BLaER1 treated with 17β-estradiol and CSF1 and Interleukin-3, amounts not matched to agents 10 nM and 100 nM (cell line): ENCODE measurements around the gene ALKAL2.

ENCODE experiments used
- H3K27ac ChIP-seq, 11 experiments: shearing (Covaris generic); formaldehyde crosslinking; 2 replicates each; pipeline ENCODE4 v1.8.1; 2022
- H3K27me3 ChIP-seq, 11 experiments: shearing (Covaris generic); formaldehyde crosslinking; 2 replicates each; pipeline ENCODE4 v1.8.1; 2022
- H3K36me3 ChIP-seq, 11 experiments: shearing (Covaris generic); formaldehyde crosslinking; 2 replicates each; pipeline ENCODE4 v1.8.1; 2022
- H3K4me1 ChIP-seq, 10 experiments: shearing (Covaris generic); formaldehyde crosslinking; 2 replicates each; pipeline ENCODE4 v1.8.1; 2022
- H3K4me2 ChIP-seq, 11 experiments: shearing (Covaris generic); formaldehyde crosslinking; 2 replicates each; pipeline ENCODE4 v1.8.1; 2022
- H3K4me3 ChIP-seq, 10 experiments: shearing (Covaris generic); formaldehyde crosslinking; 2 replicates each; pipeline ENCODE4 v1.8.1; 2022
- H3K9ac ChIP-seq, 11 experiments: shearing (Covaris generic); formaldehyde crosslinking; 2 replicates each; pipeline ENCODE4 v1.8.1; 2022
- H3K9me3 ChIP-seq, 11 experiments: shearing (Covaris generic); formaldehyde crosslinking; replicated peaks in 1 of 11; 2 replicates each; pipeline ENCODE4 v1.8.1; 2022
- H4K20me1 ChIP-seq, 11 experiments: shearing (Covaris generic); formaldehyde crosslinking; 2 replicates each; pipeline ENCODE4 v1.8.1; 2022
- Cebpa-rat ChIP-seq, 11 experiments: shearing (Covaris generic); IDR thresholded peaks; 2 replicates each; pipeline ENCODE4 v1.8.1; 2022

ALKAL2 gene

DNA sequence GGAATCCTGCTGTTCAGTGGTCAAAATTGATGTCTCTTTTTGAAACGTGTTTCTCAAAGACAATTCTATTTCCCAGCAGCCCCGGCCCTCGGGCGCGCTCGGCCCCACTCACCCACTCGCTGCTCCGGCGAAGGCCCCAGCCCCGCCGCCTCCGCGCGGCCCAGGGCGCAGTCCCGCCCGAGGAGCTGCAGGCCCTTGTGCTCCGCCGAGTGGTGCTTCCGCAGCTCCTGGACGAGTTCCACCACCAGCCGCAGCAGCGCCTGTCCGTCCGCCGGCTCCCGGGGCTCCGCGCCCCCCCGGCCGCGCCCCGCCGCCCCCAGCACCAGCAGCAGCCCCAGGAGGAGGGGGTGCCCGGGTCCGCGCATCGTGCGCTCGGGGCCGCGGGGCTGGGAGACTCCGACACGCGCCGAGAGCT, 413 bp downstream of the ALKAL2 start:
- Histone ChIP-seq H3K27me3 (peaks cover 76 to 98% (median 88%) of the 10 kb centered on the region in 11 experiments), H4K20me1 (peaks cover 6 to 75% (median 66%) of the 10 kb centered on the region in 11 experiments; a peak in 20 of 22 replicates), H3K9me3 (no peaks in the 10 kb centered on the region), H3K4me3 (peak overlapping the region; percentile 43 to 66 (median 53)), H3K36me3 (peaks cover 5 to 19% (median 11%) of the 10 kb centered on the region in 11 experiments; a peak in 19 of 22 replicates), H3K9ac (peak overlapping the region in 3 of 11 experiments; percentile 24 to 49 (median 36); a peak in 3 of 22 replicates), H3K4me2 (peak overlapping the region; percentile 74 to 93 (median 85)), H3K4me1 (peaks cover 17 to 26% (median 24%) of the 10 kb centered on the region in 10 experiments; a peak in 19 of 20 replicates), H3K27ac (no peak overlapping the region)
- no peak for TF ChIP-seq Cebpa-rat (IDR thresholded peaks at IDR 0.05)

DNA sequence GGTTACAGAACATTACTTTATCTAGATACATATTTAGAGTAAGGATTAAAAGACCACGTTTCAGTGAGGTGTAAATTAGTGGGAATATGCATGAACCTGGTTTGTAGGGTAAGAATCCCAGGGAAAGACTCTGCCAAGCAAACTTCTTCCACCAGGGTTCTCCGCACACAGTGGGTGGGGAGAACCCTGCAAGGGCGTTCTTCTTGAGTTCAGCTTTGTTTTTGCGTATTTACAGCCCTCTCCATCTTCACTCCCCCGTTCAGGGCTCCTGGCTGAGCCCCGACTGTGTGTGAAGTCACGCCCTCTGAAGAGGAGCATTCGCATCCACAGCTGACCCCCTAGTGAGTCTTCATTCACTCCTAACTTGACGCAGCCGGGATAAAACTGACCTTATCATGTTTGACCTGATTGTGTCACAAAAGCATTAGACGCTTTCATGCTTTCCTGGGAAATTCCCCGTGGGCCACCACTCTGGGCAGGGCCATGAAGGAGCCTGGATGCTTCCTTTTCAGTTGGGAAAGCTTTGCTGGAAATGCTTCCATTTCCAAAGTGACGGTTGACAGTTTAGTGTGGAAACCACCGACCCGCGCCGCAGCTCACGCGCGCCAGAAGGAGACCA, 1.0 kb downstream of the ALKAL2 start:
- Histone ChIP-seq H3K4me1 (peaks cover 17 to 26% (median 24%) of the 10 kb centered on the region in 10 experiments; a peak in 19 of 20 replicates), H3K9me3 (no peaks in the 10 kb centered on the region), H3K36me3 (peaks cover 10 to 25% (median 17%) of the 10 kb centered on the region in 11 experiments), H3K27me3 (peaks cover 75 to 92% (median 83%) of the 10 kb centered on the region in 11 experiments), H3K4me2 (peak overlapping the region; percentile 74 to 93 (median 85)), H3K4me3 (peak overlapping the region; percentile 43 to 66 (median 53)), H3K9ac (peak overlapping the region in 2 of 11 experiments; percentile 36 to 49; a peak in 3 of 22 replicates), H3K27ac (no peak overlapping the region), H4K20me1 (peaks cover 6 to 81% (median 70%) of the 10 kb centered on the region in 11 experiments; a peak in 20 of 22 replicates)
- no peak for TF ChIP-seq Cebpa-rat (IDR thresholded peaks at IDR 0.05)

DNA sequence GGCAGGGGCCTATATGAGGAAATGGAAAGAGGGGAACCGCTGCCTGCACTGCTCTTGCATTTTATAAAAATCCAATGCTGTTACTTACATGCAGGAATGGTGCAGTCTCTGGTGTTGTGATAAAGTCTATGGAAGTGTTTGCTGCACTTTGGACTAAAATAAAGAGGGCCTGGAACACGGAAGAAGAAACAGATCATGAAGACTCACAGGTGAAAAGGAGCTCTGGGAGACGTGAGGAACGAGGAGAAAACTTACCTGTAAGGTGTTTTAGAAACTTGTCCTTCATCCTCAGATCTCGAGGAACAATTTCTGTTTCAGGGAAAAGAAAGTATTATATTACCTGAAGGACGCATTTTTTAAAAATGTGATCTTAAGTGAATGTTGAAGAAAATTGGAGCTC, 1.9 kb downstream of the ALKAL2 start:
- Histone ChIP-seq H3K27me3 (peaks cover 67 to 83% (median 76%) of the 10 kb centered on the region in 11 experiments), H3K4me2 (no peak overlapping the region; a peak in 1 of 22 replicates), H4K20me1 (peaks cover 6 to 89% (median 77%) of the 10 kb centered on the region in 11 experiments; a peak in 20 of 22 replicates), H3K4me1 (peaks cover 17 to 26% (median 24%) of the 10 kb centered on the region in 10 experiments; a peak in 19 of 20 replicates), H3K9ac (no peak overlapping the region), H3K36me3 (peaks cover 19 to 34% (median 25%) of the 10 kb centered on the region in 11 experiments), H3K27ac (no peak overlapping the region), H3K4me3 (no peak overlapping the region), H3K9me3 (no peaks in the 10 kb centered on the region)
- no peak for TF ChIP-seq Cebpa-rat (IDR thresholded peaks at IDR 0.05)

DNA sequence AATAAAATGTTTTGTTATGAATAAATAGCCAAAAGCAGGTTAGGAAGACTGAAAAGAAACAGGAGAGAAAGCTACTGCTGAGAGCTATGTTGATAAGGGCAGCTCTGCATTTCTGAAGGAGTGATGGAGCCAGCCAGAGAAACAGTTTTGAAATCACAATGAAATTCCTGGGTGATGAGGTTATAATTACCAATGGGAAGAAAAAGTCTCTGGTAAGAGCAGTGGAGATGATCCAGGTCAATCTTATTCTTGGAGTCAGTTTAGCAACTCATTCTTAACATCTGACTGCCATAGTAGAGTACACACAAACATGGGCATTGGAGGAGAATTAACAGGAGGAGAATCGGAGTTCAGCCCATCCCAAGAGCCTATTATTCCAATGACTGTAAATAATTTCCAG, 2.4 kb downstream of the ALKAL2 start:
- Histone ChIP-seq H3K4me3 (no peak overlapping the region), H3K27me3 (peaks cover 62 to 78% (median 71%) of the 10 kb centered on the region in 11 experiments), H3K9ac (no peak overlapping the region), H3K4me1 (peaks cover 17 to 26% (median 24%) of the 10 kb centered on the region in 10 experiments; a peak in 19 of 20 replicates), H3K4me2 (no peak overlapping the region), H4K20me1 (peaks cover 10 to 93% (median 82%) of the 10 kb centered on the region in 11 experiments; a peak in 20 of 22 replicates), H3K27ac (no peak overlapping the region), H3K36me3 (peaks cover 24 to 39% (median 30%) of the 10 kb centered on the region in 11 experiments), H3K9me3 (no peaks in the 10 kb centered on the region)
- TF ChIP-seq Cebpa-rat (IDR thresholded peaks at IDR 0.05) = no peak

DNA sequence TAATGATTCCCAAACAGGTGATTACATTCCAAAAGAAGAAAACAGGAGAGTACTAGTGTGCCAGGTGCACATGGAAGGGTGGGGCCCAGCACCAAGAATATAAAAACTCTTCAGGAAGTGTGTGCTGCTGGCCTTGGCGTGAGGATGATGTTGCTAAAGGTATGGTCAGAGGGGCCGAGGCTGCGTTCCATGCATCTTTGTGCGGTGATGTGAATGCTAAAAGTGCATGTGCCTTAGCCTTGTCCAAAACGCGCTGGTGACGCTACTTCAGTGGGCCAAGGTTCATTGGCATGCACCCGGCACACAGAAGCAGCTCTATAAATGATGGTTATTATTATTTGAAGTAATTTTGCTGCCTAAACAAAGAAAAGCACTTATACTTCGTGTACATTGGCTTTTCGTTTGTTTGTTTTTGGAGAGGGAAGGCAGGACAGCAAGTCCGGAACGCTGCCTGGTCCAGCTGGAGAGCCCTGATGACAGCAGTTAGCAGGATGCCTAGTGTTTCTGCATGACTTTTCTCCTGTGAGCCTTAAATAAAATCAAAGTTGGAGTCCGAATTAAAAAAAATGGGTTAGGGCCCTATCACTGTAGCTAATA, 2.9 kb downstream of the ALKAL2 start:
- peaks cover 56 to 73% (median 66%) of the 10 kb centered on the region in 11 experiments for H3K27me3 ChIP-seq
- H3K36me3 ChIP-seq = peaks cover 29 to 44% (median 36%) of the 10 kb centered on the region in 11 experiments
- peaks cover 17 to 26% (median 24%) of the 10 kb centered on the region in 10 experiments; a peak in 19 of 20 replicates for H3K4me1 ChIP-seq
- H3K4me3 ChIP-seq = no peak overlapping the region
- no peak for TF ChIP-seq Cebpa-rat (IDR thresholded peaks at IDR 0.05)
- H3K9ac ChIP-seq = no peak overlapping the region
- peaks cover 15 to 91% (median 87%) of the 10 kb centered on the region in 11 experiments; a peak in 20 of 22 replicates for H4K20me1 ChIP-seq
- H3K9me3 ChIP-seq = no peaks in the 10 kb centered on the region
- H3K27ac ChIP-seq = no peak overlapping the region
- no peak overlapping the region for H3K4me2 ChIP-seq

DNA sequence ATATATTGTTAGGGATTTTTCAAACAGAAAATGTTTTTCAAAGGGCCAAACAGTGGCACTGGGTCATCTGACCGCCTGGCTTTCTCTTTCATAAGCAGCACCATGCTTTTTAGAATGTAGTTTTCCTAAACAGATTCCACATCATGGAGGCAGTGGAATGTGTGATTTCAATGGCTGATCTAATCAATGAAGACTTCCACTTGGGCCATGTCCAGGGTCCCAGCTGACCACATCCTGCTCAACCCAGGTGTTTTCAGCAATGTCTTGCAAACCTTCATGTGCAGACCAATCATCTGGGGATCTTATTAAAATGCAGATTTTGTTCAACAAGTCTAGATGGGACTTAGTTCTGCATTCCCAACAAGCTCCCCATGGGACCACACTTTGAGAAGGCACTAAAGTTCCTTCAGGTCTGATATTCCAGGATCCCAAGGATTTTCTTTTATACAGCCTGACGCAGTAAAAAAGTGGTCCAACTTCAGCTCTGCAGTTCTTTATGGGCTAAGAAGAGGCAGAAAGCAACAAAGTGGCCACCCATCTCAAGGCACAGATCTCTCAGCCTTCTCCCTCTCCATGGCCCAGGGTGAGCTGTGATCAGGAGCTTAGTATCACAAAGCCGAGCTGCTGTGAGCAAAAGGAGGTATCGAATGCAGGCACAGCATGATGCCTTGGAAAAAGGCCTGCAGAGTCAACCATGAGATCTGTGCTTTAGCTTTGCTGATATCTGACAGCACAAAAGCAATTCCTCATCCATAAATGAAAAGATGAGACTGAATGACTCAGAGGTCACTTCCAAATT, 3.7 kb downstream of the ALKAL2 start:
- TF ChIP-seq Cebpa-rat (IDR thresholded peaks at IDR 0.05) = no peak
- Histone ChIP-seq H3K27me3 (peaks cover 48 to 65% (median 58%) of the 10 kb centered on the region in 11 experiments), H3K4me1 (peaks cover 12 to 18% (median 16%) of the 10 kb centered on the region in 10 experiments; a peak in 19 of 20 replicates), H3K36me3 (peaks cover 37 to 52% (median 43%) of the 10 kb centered on the region in 11 experiments), H3K9me3 (no peaks in the 10 kb centered on the region), H3K27ac (no peak overlapping the region), H3K9ac (no peak overlapping the region), H4K20me1 (peaks cover 17 to 88% (median 79%) of the 10 kb centered on the region in 11 experiments; a peak in 20 of 22 replicates), H3K4me2 (no peak overlapping the region), H3K4me3 (no peak overlapping the region)

DNA sequence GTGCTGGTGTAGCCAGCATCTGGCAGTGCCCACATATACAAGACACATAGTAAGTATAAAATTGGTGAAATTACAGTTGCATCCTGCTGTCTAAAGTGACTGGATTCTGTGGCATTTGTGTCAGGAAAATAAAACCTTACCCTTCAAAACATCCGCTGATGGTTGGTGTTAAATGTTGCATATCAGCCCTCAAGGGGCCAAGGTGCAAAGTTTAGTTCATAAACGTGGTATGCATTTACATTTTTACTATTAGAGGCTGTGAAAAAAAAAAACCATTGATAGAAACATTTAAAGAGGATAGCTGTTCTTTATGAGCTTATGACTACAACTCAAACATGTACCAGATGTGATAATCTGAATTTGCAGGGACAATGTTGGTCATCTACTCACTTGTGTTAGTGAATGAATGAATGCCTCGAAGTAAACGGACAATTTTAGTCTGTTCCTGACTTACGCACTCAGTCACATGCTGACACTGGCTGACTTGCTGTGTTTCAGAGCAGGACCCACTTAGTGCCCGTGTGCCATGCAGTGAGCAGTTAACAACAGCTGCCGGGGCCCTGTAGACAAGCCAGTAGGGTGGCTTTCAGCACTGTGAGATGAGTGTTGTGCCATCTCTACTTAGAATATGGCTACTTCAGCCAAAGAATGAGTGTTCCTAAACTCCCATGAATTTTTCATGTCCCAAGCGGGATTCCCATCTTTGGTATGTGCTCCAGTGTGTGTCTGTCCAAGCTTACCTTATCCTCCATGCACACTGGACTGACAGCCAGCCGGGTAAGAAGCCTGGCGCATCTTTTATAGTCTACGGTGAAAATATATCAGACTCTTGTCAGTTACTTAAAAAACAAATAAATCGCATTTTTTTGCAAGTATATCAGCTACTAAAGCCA, 5.3 kb downstream of the ALKAL2 start:
- Histone ChIP-seq H3K27me3 (peaks cover 34 to 49% (median 43%) of the 10 kb centered on the region in 11 experiments), H4K20me1 (peaks cover 17 to 88% (median 76%) of the 10 kb centered on the region in 11 experiments; a peak in 21 of 22 replicates), H3K9me3 (no peaks in the 10 kb centered on the region), H3K4me2 (no peak overlapping the region), H3K4me3 (no peak overlapping the region), H3K27ac (no peak overlapping the region), H3K36me3 (peaks cover 53 to 68% (median 59%) of the 10 kb centered on the region in 11 experiments), H3K9ac (no peak overlapping the region), H3K4me1 (peaks cover 7 to 10% (median 9%) of the 10 kb centered on the region in 10 experiments; a peak in 16 of 20 replicates)
- no peak for TF ChIP-seq Cebpa-rat (IDR thresholded peaks at IDR 0.05)

DNA sequence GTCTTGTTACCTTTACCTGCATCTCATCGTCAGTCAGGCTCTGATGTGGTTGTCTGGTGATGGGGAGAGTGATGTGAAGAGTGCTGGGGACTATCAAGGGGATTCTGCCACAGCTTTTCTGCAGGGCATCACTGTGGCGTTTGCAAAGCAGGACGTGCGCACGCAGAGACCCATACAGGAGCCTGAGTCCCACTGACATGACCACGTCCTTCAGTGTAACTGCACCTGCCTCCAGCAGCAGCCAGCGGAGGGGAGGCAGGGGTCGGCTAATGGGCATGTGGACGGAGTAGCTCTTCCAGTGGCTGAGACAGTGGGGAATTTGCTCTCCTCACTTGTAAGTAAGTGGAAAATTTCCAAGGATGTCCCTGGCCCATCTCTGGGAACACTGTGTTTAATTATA, 6.5 kb downstream of the ALKAL2 start:
- no peak overlapping the region for H3K4me3 ChIP-seq
- H3K27ac ChIP-seq = no peak overlapping the region
- H4K20me1 ChIP-seq = peaks cover 29 to 90% (median 75%) of the 10 kb centered on the region in 11 experiments; a peak in 21 of 22 replicates
- TF ChIP-seq Cebpa-rat (IDR thresholded peaks at IDR 0.05) = no peak
- H3K4me2 ChIP-seq = no peak overlapping the region
- peaks cover 0 to 1% (median 0%) of the 10 kb centered on the region in 10 experiments; a peak in 1 of 20 replicates for H3K4me1 ChIP-seq
- H3K27me3 ChIP-seq = peaks cover 22 to 37% (median 31%) of the 10 kb centered on the region in 11 experiments
- H3K9ac ChIP-seq = no peak overlapping the region
- H3K36me3 ChIP-seq = peaks cover 65 to 80% (median 71%) of the 10 kb centered on the region in 11 experiments
- H3K9me3 ChIP-seq = no peaks in the 10 kb centered on the region
